Measurements from ENCODE around the gene S100A12.
"Not testable (repeated sequence)": the region's sequence is repeated elsewhere in the genome, so short reads cannot be mapped to it uniquely, and the experiment has no call there.

S100A12 gene

DNA sequence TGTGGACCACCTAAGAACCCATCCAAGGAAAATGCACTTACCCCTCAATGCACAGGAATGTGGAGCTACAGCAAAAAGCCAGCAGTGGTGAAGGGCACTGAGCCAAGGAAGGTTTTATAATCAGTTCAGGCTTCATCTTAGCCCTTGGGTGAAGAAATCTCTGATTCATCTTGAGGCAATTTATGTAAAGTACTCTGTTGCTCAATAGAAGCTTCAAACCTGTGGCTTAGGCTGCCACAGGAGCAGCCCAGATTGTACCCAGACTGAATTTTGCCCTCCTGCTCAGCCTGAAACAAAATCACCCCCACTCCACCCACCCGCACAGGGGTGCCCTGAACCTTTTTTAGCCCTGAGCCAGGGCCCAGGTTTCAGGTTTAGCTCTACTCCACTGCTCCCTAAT is at the start of gene S100A12:
Gene S100A12 (minus strand): TSS at position 111 of the 400 bp plus-strand sequence. CDS start 1,029 bp downstream, outside the sequence.
- no peaks in the 10 kb centered on the region for H3K79me2 ChIP-seq (ENCODE audit: insufficient read depth, low read length)
- H3K27me3 ChIP-seq (ENCODE audit: low read length), result no peaks in the 10 kb centered on the region
- no peaks in the 10 kb centered on the region for H4K20me1 ChIP-seq (ENCODE audit: low read depth, low read length)
- no peak within 1 kb of the TSS for H3K9ac ChIP-seq (ENCODE audit: low read length)
- no peak within 1 kb of the TSS for H3K4me3 ChIP-seq (ENCODE audit: insufficient read depth, low read length, poor library complexity, severe bottlenecking)
- H3K4me2 ChIP-seq (ENCODE audit: low read depth, low read length, poor library complexity, severe bottlenecking), result no peak within 1 kb of the TSS
- H3F3A ChIP-seq (ENCODE audit: insufficient read depth), result no peaks in the 10 kb centered on the region
- no peaks in the 10 kb centered on the region for H3K9me2 ChIP-seq (replicated peaks; ENCODE audit: insufficient read depth, low read length)
- no peak within 1 kb of the TSS for H3K27ac ChIP-seq (ENCODE audit: low read depth, low read length)
- H3K36me3 ChIP-seq (ENCODE audit: low read length), result no peaks in the 10 kb centered on the region
- H3K9me3 ChIP-seq (ENCODE audit: insufficient read depth, low read length), result no peaks in the 10 kb centered on the region
- no peak within 1 kb of the TSS for H2AFZ ChIP-seq (ENCODE audit: low read depth, low read length, severe bottlenecking)
- no peak for TF ChIP-seq EZH2phosphoT487 (conservative IDR thresholded peaks at IDR 0.05; ENCODE audit: low read length)
- no peak for TF ChIP-seq CTCF (IDR thresholded peaks at IDR 0.05; ENCODE audit: insufficient read depth, low read length, poor library complexity, severe bottlenecking)

DNA sequence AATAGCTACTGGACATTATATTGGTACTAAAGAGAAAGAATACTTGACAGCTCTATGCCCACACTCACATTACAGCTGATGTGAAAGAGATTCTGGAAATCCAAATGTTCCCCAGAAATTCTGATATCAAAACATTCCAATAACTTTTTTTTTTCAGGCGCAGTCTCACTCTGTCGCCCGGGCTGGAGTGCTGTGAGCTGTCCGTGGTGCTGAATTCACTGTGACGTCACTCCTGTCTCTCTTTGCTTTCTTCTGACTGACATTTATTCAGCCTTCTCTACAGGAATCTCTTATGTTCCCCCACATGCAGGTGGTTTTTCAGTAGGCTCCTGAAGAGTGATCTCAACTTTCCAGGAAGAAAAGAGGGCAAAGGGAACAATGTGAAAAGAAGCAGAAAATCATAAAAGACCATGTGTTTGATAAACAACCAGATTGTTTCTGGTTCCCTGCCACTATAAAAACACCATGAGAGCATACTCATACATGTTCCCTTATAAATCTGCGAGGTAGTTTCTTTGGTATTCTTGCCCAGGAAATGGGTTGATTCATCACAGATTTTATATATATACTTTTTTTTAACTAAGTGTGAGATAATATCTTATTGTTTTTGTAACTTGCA is 47.1 kb upstream of the S100A12 start:
- H4K20me1 ChIP-seq (ENCODE audit: low read depth, low read length), result no peaks in the 10 kb centered on the region
- H3K4me2 ChIP-seq (ENCODE audit: low read depth, low read length, poor library complexity, severe bottlenecking), result no peak overlapping the region
- no peak overlapping the region for H3K27ac ChIP-seq (ENCODE audit: low read depth, low read length)
- no peaks in the 10 kb centered on the region for H3K9me3 ChIP-seq (ENCODE audit: insufficient read depth, low read length)
- no peaks in the 10 kb centered on the region for H3K27me3 ChIP-seq (ENCODE audit: low read length)
- no peaks in the 10 kb centered on the region for H3F3A ChIP-seq (ENCODE audit: insufficient read depth)
- no peak overlapping the region for H2AFZ ChIP-seq (ENCODE audit: low read depth, low read length, severe bottlenecking)
- H3K9me2 ChIP-seq (replicated peaks; ENCODE audit: insufficient read depth, low read length), result no peaks in the 10 kb centered on the region
- H3K9ac ChIP-seq (ENCODE audit: low read length), result no peak overlapping the region
- no peaks in the 10 kb centered on the region for H3K79me2 ChIP-seq (ENCODE audit: insufficient read depth, low read length)
- no peaks in the 10 kb centered on the region for H3K36me3 ChIP-seq (ENCODE audit: low read length)
- no peak for TF ChIP-seq CTCF (IDR thresholded peaks at IDR 0.05; ENCODE audit: insufficient read depth, low read length, poor library complexity, severe bottlenecking)
- TF ChIP-seq EZH2phosphoT487 (conservative IDR thresholded peaks at IDR 0.05; ENCODE audit: low read length), result no peak
- no peak overlapping the region for H3K4me3 ChIP-seq (ENCODE audit: insufficient read depth, low read length, poor library complexity, severe bottlenecking)

GRCh38 chr1:153420306-153420705 is 44.9 kb upstream of the S100A12 start:
- Histone ChIP-seq H3K79me2 (ENCODE audit: insufficient read depth, low read length) (no peaks in the 10 kb centered on the region), H3K27ac (ENCODE audit: low read depth, low read length) (no peak overlapping the region), H3K27me3 (ENCODE audit: low read length) (no peaks in the 10 kb centered on the region), H3K9me3 (ENCODE audit: insufficient read depth, low read length) (no peaks in the 10 kb centered on the region), H3K9me2 (replicated peaks; ENCODE audit: insufficient read depth, low read length) (no peaks in the 10 kb centered on the region), H3K9ac (ENCODE audit: low read length) (no peak overlapping the region), H3F3A (ENCODE audit: insufficient read depth) (no peaks in the 10 kb centered on the region), H3K4me3 (ENCODE audit: insufficient read depth, low read length, poor library complexity, severe bottlenecking) (no peak overlapping the region), H4K20me1 (ENCODE audit: low read depth, low read length) (no peaks in the 10 kb centered on the region), H3K36me3 (ENCODE audit: low read length) (no peaks in the 10 kb centered on the region), H2AFZ (ENCODE audit: low read depth, low read length, severe bottlenecking) (no peak overlapping the region), H3K4me2 (ENCODE audit: low read depth, low read length, poor library complexity, severe bottlenecking) (no peak overlapping the region)
- TF ChIP-seq CTCF (IDR thresholded peaks at IDR 0.05; ENCODE audit: insufficient read depth, low read length, poor library complexity, severe bottlenecking) (no peak), EZH2phosphoT487 (conservative IDR thresholded peaks at IDR 0.05; ENCODE audit: low read length) (no peak)

GRCh38 chr1:153419436-153419793 is 44.0 kb upstream of the S100A12 start:
- H3K36me3 ChIP-seq (ENCODE audit: low read length); H3K4me3 ChIP-seq (ENCODE audit: insufficient read depth, low read length, poor library complexity, severe bottlenecking); H2AFZ ChIP-seq (ENCODE audit: low read depth, low read length, severe bottlenecking): not testable (repeated sequence)

GRCh38 chr1:153418758-153419435 is 43.5 kb upstream of the S100A12 start:
- not testable (repeated sequence) for H3K27me3 ChIP-seq (ENCODE audit: low read length); H3K79me2 ChIP-seq (ENCODE audit: insufficient read depth, low read length); H3K27ac ChIP-seq (ENCODE audit: low read depth, low read length); H4K20me1 ChIP-seq (ENCODE audit: low read depth, low read length); H3K36me3 ChIP-seq (ENCODE audit: low read length); H3K9ac ChIP-seq (ENCODE audit: low read length); H3F3A ChIP-seq (ENCODE audit: insufficient read depth); H3K4me2 ChIP-seq (ENCODE audit: low read depth, low read length, poor library complexity, severe bottlenecking); H3K9me3 ChIP-seq (ENCODE audit: insufficient read depth, low read length); H2AFZ ChIP-seq (ENCODE audit: low read depth, low read length, severe bottlenecking); H3K9me2 ChIP-seq (replicated peaks; ENCODE audit: insufficient read depth, low read length); H3K4me3 ChIP-seq (ENCODE audit: insufficient read depth, low read length, poor library complexity, severe bottlenecking)

More at GRCh38 chr1:153419436-153419793, 44.0 kb upstream of the S100A12 start:
- H3K79me2 ChIP-seq (ENCODE audit: insufficient read depth, low read length); H3K27me3 ChIP-seq (ENCODE audit: low read length); H3K4me2 ChIP-seq (ENCODE audit: low read depth, low read length, poor library complexity, severe bottlenecking); H3K27ac ChIP-seq (ENCODE audit: low read depth, low read length); H3K9me2 ChIP-seq (replicated peaks; ENCODE audit: insufficient read depth, low read length); H3F3A ChIP-seq (ENCODE audit: insufficient read depth); H4K20me1 ChIP-seq (ENCODE audit: low read depth, low read length); H3K9ac ChIP-seq (ENCODE audit: low read length); H3K9me3 ChIP-seq (ENCODE audit: insufficient read depth, low read length): not testable (repeated sequence)

Measured in SU-DHL-6 (cell line).